Tibial nerve (tissue), 3 donors: ENCODE data around the gene CNOT6.

Source experiments
- CTCF ChIP-seq, 5 experiments: fragments of 200-600 bp in 3 of 5; fragments of 450-650 bp in 2 of 5; sonication (generic) in 3 of 5; IDR thresholded peaks; one replicate each; pipeline ENCODE4 v1.5.1; 2016 to 2019; ENCODE audit warnings: antibody characterized with exemption in 5 of 5, mild to moderate bottlenecking in 3 of 5, moderate library complexity in 2 of 5
- POLR2A ChIP-seq, 2 donors: fragments of 450-650 bp; IDR thresholded peaks; one replicate each; pipeline ENCODE4 v1.6.1; 2017; ENCODE audit warnings: antibody characterized with exemption in 2 of 2, mild to moderate bottlenecking in 2 of 2, moderate library complexity in 2 of 2

- no peak for TF ChIP-seq CTCF (IDR thresholded peaks at IDR 0.05)
- TF ChIP-seq POLR2A (IDR thresholded peaks at IDR 0.05), result no peak
These were observed 106.4 kb downstream of the CNOT6 start for GRCh38 chr5:180600554-180601041.
